NB4 (cell line): ENCODE data around the gene NAIF1.

Experiments
- POLR2A ChIP-seq: IDR thresholded peaks from 2 replicates; pipeline ENCODE4 v1.6.1; 2011; ENCODE audit warnings: mild to moderate bottlenecking; ENCODE audit not compliant: insufficient read length; ENCODE audit errors: extremely low read depth
- TF ChIP-seq, protein P1 (sequence below): IDR thresholded peaks from one replicate; pipeline ENCODE4 v1.5.1; 2012; ENCODE audit warnings: low read depth, low read length
- TF ChIP-seq, protein P2 (sequence below): IDR thresholded peaks from 2 replicates; pipeline ENCODE4 v1.6.1; 2011; ENCODE audit warnings: low read depth, low read length

DNA sequence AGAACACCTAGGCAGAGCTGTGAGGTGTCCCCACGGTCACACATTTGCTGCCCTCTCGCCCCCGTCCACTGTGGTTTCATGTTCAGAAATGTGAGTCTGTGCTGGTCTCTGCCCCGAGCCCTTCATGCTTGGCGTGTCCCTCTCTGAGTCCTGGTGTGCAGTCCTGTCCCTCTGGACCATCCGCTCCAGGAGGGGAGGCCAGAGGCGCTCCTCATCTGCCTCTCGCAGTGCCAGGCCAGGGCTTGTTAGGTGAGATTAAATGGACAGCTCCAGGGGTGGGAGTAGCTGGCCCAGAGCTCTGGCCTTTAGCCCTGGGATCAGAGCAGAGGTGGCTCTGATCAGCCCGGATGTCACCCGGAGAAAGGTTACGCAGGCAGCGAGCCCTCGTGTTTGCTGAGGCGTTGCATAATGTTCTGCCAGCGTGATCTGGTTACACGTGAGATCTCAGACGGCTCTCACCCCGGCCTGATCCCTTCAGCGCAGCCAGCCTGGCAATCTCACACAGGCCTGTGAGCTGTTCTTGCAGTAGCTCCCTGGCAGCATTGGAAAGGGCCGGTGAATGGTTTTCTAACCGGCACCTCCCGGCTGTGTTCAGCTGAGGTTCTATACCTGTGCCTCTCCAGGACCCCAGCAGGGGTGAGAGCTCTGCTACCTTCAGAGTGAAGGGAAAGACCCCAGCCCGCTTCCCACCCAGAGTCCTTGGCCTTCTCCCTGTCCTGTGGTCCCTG, 35.9 kb upstream of the NAIF1 start:
- TF ChIP-seq, protein P1, sequence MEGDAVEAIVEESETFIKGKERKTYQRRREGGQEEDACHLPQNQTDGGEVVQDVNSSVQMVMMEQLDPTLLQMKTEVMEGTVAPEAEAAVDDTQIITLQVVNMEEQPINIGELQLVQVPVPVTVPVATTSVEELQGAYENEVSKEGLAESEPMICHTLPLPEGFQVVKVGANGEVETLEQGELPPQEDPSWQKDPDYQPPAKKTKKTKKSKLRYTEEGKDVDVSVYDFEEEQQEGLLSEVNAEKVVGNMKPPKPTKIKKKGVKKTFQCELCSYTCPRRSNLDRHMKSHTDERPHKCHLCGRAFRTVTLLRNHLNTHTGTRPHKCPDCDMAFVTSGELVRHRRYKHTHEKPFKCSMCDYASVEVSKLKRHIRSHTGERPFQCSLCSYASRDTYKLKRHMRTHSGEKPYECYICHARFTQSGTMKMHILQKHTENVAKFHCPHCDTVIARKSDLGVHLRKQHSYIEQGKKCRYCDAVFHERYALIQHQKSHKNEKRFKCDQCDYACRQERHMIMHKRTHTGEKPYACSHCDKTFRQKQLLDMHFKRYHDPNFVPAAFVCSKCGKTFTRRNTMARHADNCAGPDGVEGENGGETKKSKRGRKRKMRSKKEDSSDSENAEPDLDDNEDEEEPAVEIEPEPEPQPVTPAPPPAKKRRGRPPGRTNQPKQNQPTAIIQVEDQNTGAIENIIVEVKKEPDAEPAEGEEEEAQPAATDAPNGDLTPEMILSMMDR = no peak
- no peak for TF ChIP-seq POLR2A
- TF ChIP-seq, protein P2, sequence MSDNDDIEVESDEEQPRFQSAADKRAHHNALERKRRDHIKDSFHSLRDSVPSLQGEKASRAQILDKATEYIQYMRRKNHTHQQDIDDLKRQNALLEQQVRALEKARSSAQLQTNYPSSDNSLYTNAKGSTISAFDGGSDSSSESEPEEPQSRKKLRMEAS = no peak
